NCI-H2227 (cell line): ENCODE data around the gene PCED1B.

ENCODE experiments used
- DNase-seq: peaks from one replicate; lab custom pipeline; 2025; ENCODE audit not compliant: unreplicated experiment; lab: John Stamatoyannopoulos, UW

The PCED1B gene

DNA sequence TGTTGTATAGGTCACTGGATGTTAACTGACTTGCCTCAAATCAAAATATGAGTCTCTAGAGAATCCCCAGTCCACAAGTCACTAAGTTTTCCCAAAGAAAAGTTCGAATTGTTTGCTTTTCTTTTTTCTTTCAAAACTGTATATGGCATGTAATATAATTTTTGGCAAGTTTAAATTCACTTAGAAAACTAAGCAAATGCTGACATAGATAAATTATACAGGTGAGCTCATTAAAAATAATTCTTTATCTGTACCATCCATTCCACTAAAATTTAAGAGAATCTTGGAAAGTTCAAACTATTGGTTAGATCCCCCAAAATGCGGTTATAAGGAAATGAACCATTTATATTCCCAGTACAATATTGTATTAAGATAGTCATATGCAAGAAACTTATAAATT, 145.9 kb downstream of the PCED1B start:
- no peak for DNase-seq

DNA sequence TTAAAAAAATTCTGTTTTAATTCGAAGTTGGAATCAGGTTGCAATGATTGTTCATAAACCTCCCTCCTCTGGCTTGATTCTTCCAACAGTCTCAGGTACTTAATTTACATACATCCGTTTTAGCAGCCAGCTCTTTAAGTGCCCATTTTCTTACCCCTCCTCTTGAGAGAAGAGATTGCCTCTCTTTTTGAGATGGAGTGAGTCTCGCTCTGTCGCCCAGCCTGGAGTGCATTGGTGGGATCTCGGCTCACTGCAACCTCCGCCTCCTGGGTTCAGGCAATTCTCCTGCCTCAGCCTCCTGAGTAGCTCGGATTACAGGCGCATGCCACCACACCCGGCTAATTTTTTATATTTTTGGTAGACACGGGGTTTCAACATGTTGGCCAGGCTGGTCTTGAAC, 146.8 kb downstream of the PCED1B start:
- DNase-seq: no peak

DNA sequence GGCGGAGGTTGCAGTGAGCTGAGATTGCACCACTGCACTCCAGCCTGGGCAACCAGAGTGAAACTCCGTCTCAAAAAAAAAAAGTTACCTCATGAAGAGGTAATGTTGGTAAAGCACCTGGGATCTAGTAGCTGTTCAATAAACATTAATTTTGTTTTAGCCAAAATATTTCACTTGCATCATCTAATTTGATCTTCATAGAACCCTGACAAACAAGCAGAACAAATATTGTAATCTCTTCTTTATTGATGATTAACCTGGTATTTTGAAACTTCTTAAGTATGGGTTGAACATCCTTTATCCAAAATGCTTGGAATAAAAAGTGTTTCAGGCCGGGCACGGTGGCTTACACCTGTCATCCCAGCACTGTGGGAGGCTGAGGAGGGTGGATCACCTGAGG, 149.4 kb downstream of the PCED1B start:
- no peak for DNase-seq

DNA sequence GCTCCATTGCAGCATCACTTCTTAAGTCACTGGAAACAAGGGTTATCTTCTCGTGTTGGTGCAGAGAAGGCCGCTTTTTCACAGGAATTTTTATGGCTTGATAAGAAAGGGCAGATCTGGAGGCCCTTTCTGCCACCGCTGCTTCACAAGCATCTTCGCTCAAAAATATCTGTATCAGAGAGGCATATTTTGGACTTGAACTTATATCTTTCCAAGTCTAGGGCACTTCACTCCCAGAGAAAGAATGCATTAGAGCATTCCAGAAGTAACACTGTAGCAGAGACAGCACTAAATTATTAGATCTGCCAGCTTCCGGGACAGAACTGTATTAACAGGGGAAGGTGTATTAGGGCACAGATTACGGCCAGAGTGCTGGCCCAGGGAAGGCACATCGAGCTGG, 152.0 kb downstream of the PCED1B start:
- DNase-seq: no peak

DNA sequence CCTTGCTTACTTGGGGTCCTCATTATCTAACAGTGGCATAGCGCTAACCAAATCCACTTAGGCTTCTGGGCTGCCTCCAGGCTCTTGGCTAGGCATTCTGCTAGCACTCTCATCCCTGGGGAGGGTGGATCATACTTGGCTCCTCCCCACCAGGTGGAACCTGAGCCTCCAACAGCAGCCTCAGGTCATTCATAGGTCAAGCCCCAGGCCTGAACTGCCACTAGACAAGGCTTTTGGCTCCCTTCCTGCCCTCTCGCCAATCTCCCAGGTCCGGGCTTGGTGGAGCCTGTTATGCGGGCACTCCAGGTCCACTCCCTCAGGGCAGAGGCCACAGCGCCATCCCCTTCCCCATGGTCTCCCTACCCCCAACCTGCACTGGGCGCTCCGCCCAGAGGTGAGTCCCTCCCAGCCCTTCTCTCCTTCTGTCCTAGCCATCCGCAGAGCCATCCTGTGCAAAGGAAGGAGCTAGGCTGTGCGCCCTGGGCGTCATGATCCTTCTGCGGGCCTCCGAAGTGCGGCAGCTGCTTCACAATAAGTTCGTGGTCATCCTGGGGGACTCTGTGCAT, 155.2 kb downstream of the PCED1B start:
- no peak for DNase-seq

DNA sequence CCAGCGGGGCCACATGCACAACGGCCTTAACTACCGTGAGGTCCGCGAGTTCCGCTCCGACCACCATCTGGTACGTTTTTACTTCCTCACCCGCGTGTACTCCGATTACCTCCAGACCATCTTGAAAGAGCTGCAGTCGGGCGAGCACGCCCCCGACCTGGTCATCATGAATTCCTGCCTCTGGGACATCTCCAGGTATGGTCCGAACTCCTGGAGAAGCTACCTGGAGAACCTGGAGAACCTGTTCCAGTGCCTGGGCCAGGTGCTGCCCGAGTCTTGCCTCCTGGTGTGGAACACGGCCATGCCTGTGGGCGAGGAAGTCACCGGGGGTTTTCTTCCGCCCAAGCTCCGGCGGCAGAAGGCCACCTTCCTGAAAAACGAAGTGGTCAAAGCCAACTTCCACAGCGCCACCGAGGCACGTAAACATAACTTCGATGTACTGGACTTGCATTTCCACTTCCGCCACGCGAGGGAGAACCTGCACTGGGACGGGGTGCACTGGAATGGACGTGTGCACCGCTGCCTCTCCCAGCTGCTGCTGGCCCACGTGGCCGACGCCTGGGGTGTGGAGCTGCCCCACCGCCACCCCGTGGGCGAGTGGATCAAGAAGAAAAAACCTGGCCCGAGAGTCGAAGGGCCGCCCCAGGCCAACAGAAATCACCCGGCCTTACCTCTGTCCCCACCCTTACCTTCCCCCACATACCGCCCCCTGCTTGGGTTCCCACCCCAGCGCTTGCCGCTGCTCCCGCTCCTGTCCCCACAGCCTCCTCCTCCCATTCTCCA, 156.0 kb downstream of the PCED1B start:
- DNase-seq: no peak

DNA sequence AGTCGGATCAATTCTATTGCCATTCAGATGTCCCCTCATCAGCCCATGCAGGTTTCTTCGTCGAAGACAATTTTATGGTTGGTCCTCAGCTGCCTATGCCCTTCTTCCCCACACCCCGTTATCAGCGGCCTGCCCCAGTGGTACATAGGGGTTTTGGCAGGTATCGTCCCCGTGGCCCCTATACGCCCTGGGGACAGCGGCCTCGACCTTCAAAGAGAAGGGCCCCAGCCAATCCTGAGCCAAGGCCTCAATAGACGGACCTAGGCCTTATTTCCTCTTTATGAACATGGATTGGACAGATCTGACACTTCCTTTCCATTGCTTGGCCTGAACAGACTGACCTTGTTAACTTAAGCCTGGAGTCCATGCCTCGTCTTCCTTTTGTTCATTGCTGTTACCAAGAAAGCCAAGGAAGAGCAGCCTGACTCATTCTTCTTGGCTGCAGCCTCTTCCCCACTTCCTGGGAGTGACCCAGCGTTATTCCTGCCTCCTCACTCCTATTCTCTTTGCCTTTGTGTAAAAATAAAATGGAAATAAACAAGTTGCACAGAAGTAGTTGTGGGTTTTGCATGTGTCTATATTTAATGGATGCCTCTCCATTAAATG, 156.8 kb downstream of the PCED1B start:
- no peak for DNase-seq

DNA sequence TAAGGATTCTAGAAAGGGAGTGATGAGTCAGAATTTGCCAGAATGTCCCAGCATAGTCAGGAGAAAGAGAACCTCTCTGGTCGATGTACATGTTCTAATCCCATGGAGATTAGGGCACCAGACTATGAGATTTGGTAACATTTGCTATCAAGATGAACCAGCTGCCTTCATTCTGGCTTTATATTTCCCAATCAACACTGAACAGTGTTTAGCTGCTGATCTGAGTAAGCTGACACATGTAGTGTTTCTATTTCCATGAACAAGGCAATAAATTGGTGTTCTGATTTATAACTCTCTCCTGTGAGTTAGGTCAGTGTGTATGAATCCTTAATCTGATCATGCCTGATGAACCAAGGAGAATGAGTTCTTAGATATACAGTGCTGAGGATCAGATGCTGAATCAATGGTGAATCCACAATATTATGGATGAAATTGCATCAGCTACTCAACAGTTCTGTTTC, 158.4 kb downstream of the PCED1B start:
- no peak for DNase-seq

DNA sequence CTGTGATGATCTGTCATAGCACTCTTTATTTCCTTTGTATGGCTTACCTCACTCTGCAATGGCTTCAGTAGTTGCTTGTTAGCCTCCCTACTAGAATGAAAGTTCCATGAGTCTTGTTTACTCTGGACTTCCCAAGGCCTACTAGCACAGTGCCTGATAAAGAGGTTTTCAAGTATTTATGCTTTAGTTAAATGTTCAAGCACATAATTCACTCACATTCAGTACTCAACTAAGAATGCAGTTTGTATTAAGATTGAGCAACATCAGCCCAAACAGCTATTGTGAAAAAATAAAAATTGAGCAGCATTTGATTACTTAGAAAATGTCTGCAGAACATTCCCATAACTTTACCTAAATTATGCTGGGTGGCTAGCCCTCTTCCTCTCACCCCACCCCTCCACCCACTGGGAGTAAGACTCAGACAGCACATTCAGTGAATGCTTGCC, 159.3 kb downstream of the PCED1B start:
- DNase-seq: no peak

DNA sequence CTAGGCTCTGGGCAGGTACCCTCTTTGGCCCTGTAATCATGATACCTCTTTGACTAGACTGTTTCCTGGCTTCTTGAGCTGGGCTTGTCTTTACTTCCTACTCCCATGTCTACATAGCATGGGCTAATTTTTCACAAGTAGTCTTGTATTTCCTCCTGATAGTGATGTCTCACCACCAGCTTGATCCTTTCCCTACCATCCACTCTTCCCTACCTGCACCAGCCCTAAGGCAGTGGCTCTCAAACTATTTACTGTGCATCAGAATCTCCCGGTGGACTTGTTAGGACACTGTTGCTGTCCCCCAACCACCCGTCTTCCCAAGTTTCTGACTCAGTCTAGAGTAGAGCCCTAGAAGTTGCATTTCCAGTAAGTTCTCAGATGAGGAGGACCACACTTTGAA, 163.0 kb downstream of the PCED1B start:
- DNase-seq: no peak

DNA sequence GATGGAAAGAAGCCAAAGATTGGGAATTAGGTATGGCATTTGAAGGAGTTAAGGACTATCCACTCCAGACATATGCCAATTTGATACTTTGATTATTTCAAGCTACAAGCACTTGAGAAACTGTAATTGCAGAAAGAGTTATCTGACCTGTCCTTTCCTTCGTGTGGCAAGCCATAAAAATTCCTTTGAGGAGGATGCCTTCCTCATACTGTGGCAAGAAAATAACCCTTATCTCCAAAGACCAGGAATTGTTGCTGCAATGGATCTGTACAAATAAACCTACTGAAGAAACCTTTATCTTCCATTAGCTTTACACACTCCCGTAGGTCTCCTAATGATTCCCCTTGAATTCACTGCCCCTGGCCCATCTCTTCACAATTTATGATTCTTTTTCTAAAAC, 165.4 kb downstream of the PCED1B start:
- no peak for DNase-seq

DNA sequence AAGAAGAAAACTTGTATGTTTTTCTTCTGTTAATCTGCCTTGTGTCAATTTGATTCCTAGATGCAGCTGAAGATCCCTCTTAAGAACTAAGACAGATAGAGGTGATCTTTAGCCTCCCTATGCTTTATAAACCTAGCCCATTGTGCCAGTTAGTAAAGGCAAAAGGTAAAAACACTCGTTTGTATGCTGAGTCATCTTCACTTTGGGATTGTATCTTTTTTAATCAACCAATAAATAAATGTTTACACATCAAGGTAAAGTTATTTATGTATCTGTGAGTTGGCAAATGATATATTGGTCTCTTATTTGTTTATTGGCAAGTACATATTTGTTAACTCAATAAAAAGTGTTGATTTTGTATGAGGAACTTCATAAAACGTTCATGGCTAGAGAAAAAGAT, 166.2 kb downstream of the PCED1B start:
- DNase-seq: no peak

DNA sequence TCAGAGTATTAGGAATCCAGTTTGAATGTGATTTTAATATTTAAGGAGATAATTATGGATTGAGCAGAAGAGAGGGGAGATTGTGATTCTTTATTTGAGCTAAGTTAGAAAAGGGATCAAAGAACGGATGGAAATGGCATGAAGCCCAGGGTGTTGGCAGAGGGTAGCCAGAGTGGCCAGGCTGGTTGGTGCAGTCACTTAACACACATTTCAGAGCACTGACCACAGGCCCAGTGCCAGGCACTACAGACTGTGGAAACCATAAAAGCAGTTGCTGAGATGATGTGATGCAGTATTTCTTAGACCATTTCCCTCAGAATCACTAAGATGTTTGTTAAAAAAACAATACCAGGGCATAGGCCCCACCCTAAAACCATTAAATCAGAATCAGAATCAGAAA, 168.0 kb downstream of the PCED1B start:
- DNase-seq: no peak

DNA sequence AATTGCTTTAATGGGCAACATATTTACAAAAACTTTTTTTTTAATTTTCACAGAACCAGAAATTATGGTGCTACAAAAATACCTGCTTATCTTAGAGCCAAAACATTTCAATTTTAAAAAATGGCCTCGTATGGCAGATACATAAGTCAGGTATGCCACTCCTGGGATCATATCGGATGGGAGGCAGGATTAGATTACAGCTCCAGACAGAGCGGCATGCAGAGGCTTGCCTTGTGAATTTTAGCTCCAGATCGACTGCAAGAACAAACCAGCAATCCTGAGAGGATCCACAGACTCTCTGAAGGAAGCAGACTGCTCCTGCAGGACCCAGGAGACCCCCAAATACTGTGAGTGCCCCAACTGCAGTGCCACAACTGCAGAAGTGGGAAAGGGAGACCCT, 169.7 kb downstream of the PCED1B start:
- no peak for DNase-seq

DNA sequence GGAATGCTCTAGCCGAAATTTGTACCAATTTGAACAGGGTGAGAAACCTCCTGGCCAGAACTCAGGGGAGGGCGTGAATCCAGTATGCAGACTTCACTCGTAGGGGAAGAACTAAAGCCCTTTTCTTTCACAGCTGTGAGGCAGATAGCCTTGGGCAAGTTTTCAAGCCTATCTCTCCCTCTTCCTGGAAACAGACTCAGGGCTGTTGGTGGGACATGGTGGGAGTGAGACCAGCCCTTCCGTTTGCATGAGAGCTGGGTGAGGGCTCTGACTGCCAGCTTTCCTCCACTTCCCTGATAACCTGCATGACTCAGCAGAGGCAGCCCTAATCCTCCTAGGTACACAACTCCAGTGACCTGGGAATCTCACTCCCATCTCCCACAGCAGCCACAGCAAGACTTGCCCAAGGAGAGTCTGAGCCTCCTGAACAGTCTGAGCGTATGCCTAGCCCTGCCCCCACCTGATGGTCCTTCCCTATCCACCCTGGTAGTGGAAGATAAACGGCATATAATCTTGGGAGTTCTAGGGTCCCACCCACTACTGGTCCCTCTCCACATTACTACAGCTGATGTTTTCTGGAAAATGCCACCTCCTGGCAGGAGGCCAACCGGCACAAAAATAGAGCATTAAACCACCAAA, 170.4 kb downstream of the PCED1B start:
- DNase-seq: no peak

DNA sequence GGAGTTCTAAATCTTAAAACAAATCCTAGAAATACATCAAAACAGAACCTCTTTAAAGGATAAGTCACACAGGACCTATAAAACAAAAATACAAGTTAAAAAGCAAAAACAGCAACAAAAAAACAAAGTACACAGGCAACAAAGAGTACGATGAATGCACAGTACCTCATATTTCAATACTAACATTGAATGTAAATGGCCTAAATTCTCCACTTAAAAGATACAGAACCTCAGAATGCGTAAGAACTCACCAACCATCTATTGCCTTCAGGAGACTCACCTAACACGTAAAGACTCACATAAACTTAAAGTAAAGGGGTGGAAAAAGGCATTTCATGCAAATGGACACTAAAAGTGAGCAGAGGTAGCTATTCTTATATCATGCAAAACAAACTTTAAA, 172.5 kb downstream of the PCED1B start:
- DNase-seq: no peak

DNA sequence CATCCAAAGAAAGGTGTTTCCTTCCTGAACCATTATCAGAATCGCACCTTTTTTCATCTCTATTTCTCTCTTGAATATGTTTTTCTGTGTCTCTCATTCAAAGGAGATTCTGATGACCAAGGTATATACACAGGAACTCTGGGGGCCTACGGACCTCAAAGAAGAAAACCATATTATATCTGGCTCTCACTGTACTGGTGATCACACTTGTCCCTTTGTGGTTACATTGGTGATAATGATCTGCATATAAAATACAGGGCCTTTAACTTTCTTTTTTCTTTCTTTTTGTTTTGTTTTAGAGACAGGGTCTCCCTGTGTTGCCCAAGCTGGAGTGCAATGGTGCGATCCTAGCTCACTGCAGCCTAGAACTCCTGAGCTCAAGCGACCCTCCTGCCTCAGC, 185.5 kb downstream of the PCED1B start:
- no peak for DNase-seq

DNA sequence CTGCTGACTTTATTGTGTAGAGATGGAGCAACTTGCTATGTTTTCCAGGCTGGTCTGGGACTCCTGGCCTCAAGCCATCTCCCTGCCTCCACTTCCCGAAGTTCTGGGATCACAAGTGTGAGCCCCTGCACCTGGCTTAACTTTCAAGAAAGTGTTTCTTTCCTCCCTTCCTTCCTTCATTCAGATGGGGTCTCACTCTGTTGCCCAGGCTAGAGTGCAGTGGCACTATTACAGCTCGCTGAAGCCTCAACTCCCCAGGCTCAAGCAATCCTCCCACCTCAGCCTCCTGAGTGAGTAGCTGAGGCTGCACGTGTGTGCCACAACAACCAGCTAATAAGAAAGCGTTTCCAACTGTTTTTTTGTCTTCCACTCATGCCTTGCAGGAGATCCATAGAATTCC, 186.0 kb downstream of the PCED1B start:
- no peak for DNase-seq

DNA sequence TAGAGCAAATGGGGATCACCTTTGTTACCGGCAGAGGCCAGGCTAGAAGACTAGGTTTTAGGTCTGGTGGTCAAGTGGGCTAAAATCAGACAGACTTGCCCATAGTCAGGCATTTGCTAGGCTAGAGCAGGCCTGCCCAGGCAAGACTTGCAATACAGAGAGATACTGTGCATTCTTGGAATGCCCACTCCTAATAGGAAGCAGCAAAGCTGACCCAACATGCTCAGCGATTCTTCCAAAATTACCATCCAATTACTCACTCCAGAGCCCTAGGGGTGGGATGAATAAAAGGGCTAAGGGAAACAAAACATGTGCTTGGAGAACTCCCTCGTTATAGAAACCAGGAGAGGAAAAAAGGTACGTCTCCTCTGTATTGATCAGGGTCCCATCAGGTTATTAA, 188.2 kb downstream of the PCED1B start:
- DNase-seq: no peak

DNA sequence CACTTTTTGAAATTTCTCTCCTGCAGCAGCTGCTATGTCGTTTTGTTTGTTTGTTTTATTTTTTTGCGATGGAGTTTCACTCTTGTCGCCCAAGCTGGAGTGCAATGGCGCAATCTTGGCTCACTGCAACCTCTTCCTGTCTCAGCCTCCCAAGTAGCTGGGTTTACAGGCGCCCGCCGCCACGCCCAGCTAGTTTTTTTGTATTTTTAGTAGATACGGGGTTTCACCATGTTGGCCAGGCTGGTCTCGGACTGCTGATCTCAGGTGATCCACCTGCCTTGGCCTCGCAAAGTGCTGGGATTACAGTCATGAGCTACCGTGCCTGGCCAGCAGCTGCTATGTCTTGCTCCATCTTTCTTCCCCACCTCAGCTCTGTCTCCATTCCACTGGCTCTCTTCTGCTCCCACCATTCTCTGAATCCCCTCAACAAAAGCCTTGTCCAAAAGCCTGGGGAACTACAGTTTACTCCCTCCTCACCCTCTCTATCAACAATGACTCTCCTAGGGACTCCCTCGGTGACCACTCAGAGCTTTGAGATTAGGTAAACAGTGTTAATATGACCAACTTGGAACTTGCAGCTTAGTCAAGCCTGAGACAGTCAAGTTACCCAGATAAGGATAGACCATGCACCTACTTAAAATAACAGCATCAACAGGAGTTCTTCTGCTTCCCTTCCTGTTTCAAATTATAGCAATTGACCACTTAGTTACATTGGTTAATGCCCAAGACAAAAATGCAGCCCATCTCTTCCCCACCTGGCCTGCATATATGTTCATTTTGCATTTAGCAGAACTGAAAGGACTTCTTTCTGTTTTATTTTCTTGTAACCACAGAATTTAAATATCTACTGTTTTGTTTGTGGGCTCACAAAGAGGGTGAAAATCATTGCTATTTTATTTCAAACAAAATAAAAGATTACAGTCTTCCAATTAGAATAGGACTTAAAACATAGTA, 189.4 kb downstream of the PCED1B start:
- no peak for DNase-seq

DNA sequence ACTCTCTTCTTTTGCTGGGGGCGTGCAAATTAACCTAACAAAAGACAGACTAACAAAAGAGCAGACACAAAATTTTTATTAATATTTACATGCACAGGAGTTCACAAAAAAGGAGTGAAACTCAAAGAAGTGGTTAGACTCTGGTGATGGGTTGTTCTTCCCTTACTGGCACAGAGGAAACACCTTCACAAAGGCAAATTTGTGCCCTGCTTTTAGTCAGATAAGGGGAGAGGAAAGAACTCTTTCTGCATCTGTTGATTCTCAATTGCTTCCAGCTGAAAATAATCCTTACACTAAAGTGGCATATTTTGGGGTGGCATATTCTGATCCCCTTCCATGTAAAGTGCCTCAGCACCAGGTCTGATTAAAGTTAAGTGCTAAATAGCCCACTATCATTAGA, 190.5 kb downstream of the PCED1B start:
- DNase-seq: no peak
